SU-DHL-6 (cell line): Measurements from ENCODE around the gene NUMB.

Experiments
- H2AFZ ChIP-seq: fragments of 200-600 bp; sonication (generic); 2 replicates; pipeline ENCODE4 v1.6.1; 2014; ENCODE audit warnings: low read depth, mild to moderate bottlenecking, moderate library complexity, mixed read lengths, antibody characterized with exemption, low read length; ENCODE audit not compliant: severe bottlenecking
- H3F3A ChIP-seq: fragments of 200-600 bp; shearing (Covaris generic); 2 replicates; pipeline ENCODE4 v1.6.0; 2016; ENCODE audit warnings: antibody characterized with exemption, mild to moderate bottlenecking; ENCODE audit not compliant: insufficient read depth
- H3K27ac ChIP-seq: fragments of 200-600 bp; sonication (generic); 2 replicates; pipeline ENCODE4 v1.5.1; 2016; ENCODE audit warnings: low read depth, mild to moderate bottlenecking, low read length, moderate library complexity, mixed read lengths
- H3K27me3 ChIP-seq: fragments of 200-600 bp; sonication (generic), shearing (Covaris generic); 2 replicates; pipeline ENCODE4 v1.6.0; 2014; ENCODE audit warnings: mild to moderate bottlenecking, low read length
- H3K36me3 ChIP-seq: fragments of 200-600 bp; sonication (generic); 2 replicates; pipeline ENCODE4 v1.6.1; 2014; ENCODE audit warnings: mild to moderate bottlenecking, low read length, mixed read lengths
- H3K4me2 ChIP-seq: fragments of 300-600, 200-600 bp; shearing (Covaris generic), sonication (generic); 2 replicates; pipeline ENCODE4 v1.6.0; 2014; ENCODE audit warnings: low read length, low read depth, mild to moderate bottlenecking; ENCODE audit not compliant: poor library complexity, severe bottlenecking
- H3K4me3 ChIP-seq: fragments of 200-600 bp; sonication (generic); 2 replicates; pipeline ENCODE4 v1.5.1; 2014; ENCODE audit warnings: antibody characterized with exemption, low read length, mild to moderate bottlenecking, mixed read lengths; ENCODE audit not compliant: insufficient read depth, poor library complexity, severe bottlenecking
- H3K79me2 ChIP-seq: fragments of 200-600 bp; sonication (generic); 2 replicates; pipeline ENCODE4 v1.6.1; 2014; ENCODE audit warnings: mild to moderate bottlenecking, low read length, moderate library complexity; ENCODE audit not compliant: insufficient read depth
- H3K9ac ChIP-seq: fragments of 200-600 bp; sonication (generic); 2 replicates; pipeline ENCODE4 v1.7.0; 2014; ENCODE audit warnings: mild to moderate bottlenecking, low read length
- H3K9me2 ChIP-seq: fragments of 200-600 bp; sonication (generic); replicated peaks from 2 replicates; pipeline ENCODE4 v1.6.1; 2014; ENCODE audit warnings: low read length; ENCODE audit not compliant: insufficient read depth
- H3K9me3 ChIP-seq: fragments of 200-600 bp; sonication (generic); 2 replicates; pipeline ENCODE4 v1.6.1; 2014; ENCODE audit warnings: low read length, mixed read lengths; ENCODE audit not compliant: insufficient read depth
- H4K20me1 ChIP-seq: fragments of 200-600 bp; sonication (generic); 2 replicates; pipeline ENCODE4 v1.6.1; 2014; ENCODE audit warnings: low read depth, mild to moderate bottlenecking, antibody characterized with exemption, low read length, moderate library complexity, mixed read lengths
- EZH2phosphoT487 ChIP-seq: fragments of 200-600 bp; sonication (generic), shearing (Covaris generic); conservative IDR thresholded peaks from 2 replicates; pipeline ENCODE4 v1.6.1; 2018; ENCODE audit warnings: mild to moderate bottlenecking, antibody characterized with exemption, low read length, moderate library complexity, mixed read lengths
- TF ChIP-seq, protein P1 (sequence below): fragments of 200-600 bp; sonication (generic); IDR thresholded peaks from one replicate; pipeline ENCODE4 v1.5.1; 2017; ENCODE audit warnings: antibody characterized with exemption, mild to moderate bottlenecking, low read length, moderate library complexity; ENCODE audit not compliant: insufficient read depth, poor library complexity, severe bottlenecking

Gene NUMB

DNA sequence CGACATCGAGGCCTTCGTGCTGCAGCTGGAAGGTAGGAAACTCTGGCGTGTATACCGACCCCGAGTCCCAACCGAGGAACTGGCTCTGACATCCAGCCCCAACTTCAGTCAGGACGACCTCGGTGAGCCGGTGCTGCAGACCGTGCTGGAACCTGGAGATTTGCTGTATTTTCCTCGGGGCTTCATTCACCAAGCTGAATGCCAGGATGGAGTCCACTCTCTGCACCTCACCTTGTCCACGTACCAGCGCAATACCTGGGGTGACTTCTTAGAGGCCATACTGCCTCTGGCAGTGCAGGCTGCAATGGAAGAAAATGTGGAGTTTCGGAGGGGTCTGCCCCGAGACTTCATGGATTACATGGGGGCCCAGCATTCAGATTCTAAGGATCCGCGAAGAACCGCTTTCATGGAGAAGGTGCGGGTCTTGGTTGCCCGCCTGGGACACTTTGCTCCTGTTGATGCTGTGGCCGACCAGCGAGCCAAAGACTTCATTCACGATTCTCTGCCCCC is 33.8 kb upstream of the NUMB start:
- peaks cover 9% of the 10 kb centered on the region for H3F3A ChIP-seq
- TF ChIP-seq, protein P1, sequence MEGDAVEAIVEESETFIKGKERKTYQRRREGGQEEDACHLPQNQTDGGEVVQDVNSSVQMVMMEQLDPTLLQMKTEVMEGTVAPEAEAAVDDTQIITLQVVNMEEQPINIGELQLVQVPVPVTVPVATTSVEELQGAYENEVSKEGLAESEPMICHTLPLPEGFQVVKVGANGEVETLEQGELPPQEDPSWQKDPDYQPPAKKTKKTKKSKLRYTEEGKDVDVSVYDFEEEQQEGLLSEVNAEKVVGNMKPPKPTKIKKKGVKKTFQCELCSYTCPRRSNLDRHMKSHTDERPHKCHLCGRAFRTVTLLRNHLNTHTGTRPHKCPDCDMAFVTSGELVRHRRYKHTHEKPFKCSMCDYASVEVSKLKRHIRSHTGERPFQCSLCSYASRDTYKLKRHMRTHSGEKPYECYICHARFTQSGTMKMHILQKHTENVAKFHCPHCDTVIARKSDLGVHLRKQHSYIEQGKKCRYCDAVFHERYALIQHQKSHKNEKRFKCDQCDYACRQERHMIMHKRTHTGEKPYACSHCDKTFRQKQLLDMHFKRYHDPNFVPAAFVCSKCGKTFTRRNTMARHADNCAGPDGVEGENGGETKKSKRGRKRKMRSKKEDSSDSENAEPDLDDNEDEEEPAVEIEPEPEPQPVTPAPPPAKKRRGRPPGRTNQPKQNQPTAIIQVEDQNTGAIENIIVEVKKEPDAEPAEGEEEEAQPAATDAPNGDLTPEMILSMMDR = no peak
- TF ChIP-seq EZH2phosphoT487 = no peak
- no peaks in the 10 kb centered on the region for H3K9me2 ChIP-seq
- peak overlapping the region; percentile 91 for H3K4me3 ChIP-seq
- H3K27ac ChIP-seq = no peak overlapping the region
- H3K9me3 ChIP-seq = no peaks in the 10 kb centered on the region
- H4K20me1 ChIP-seq = peaks cover 10% of the 10 kb centered on the region; the same call in 1 of the 2 replicates
- H3K9ac ChIP-seq = peak overlapping the region; percentile 90
- no peaks in the 10 kb centered on the region for H3K27me3 ChIP-seq
- H3K4me2 ChIP-seq = peak overlapping the region; percentile 61
- H3K36me3 ChIP-seq = peaks cover 18% of the 10 kb centered on the region
- H2AFZ ChIP-seq = no peak overlapping the region
- H3K79me2 ChIP-seq = peaks cover 35% of the 10 kb centered on the region

GRCh38 chr14:73491256-73492042 is 33.1 kb upstream of the NUMB start:
- Histone ChIP-seq H3K4me2 (peak overlapping the region; percentile 61), H3K9ac (peak overlapping the region; percentile 90), H3K27me3 (no peaks in the 10 kb centered on the region), H3K27ac (peak overlapping the region; percentile 65), H3F3A (peaks cover 9% of the 10 kb centered on the region), H3K4me3 (peak overlapping the region; percentile 91), H2AFZ (peak overlapping the region; percentile 99), H3K36me3 (peaks cover 18% of the 10 kb centered on the region), H3K79me2 (peaks cover 35% of the 10 kb centered on the region), H3K9me2 (no peaks in the 10 kb centered on the region), H4K20me1 (peaks cover 10% of the 10 kb centered on the region; the same call in 1 of the 2 replicates), H3K9me3 (no peaks in the 10 kb centered on the region)
- TF ChIP-seq EZH2phosphoT487 = no peak
- TF ChIP-seq, protein P1 = no peak

GRCh38 chr14:73489481-73490175 is 31.3 kb upstream of the NUMB start:
- no peak overlapping the region for H3K27ac ChIP-seq
- H3K79me2 ChIP-seq = peaks cover 33% of the 10 kb centered on the region
- H3F3A ChIP-seq = peaks cover 9% of the 10 kb centered on the region; the same call in 1 of the 2 replicates
- H3K27me3 ChIP-seq = no peaks in the 10 kb centered on the region
- TF ChIP-seq EZH2phosphoT487 = no peak
- TF ChIP-seq, protein P1 = no peak
- peaks cover 13% of the 10 kb centered on the region; the same call in 1 of the 2 replicates for H3K36me3 ChIP-seq
- no peak overlapping the region for H3K4me2 ChIP-seq
- H3K9me2 ChIP-seq = no peaks in the 10 kb centered on the region
- peaks cover 10% of the 10 kb centered on the region; the same call in 1 of the 2 replicates for H4K20me1 ChIP-seq
- H3K9me3 ChIP-seq = no peaks in the 10 kb centered on the region
- H3K4me3 ChIP-seq = no peak overlapping the region
- H2AFZ ChIP-seq = no peak overlapping the region
- H3K9ac ChIP-seq = no peak overlapping the region
